Hepatocyte (in vitro differentiated cells): ENCODE results near the gene TELO2. TPM values are rescaled to one million over a fixed set of nuclear protein-coding genes. Genes with fewer than 3 reads are reported as not detected.
A peak's percentile ranks its signal among the peaks of the same experiment; 100 is the strongest.

Experiments used
- DNase-seq: peaks from one replicate; pipeline ENCODE4 v3.0.0-alpha.2; 2016; ENCODE audit warnings: low spot score
- H2AFZ ChIP-seq: fragments of 200-600 bp; sonication (generic); 2 replicates; pipeline ENCODE4 v1.6.0; 2016; ENCODE audit warnings: antibody characterized with exemption, mild to moderate bottlenecking
- H3K27ac ChIP-seq: fragments of 200-600 bp; sonication (generic); 2 replicates; pipeline ENCODE4 v1.5.1; 2016; ENCODE audit warnings: mild to moderate bottlenecking
- H3K27me3 ChIP-seq: fragments of 200-600 bp; sonication (generic); 2 replicates; pipeline ENCODE4 v1.6.1; 2016
- H3K36me3 ChIP-seq: fragments of 200-600 bp; sonication (generic); replicated peaks from 2 replicates; pipeline ENCODE4 v1.5.1; 2016; ENCODE audit warnings: low read depth; ENCODE audit not compliant: insufficient read depth
- H3K4me1 ChIP-seq: fragments of 200-600 bp; sonication (generic); 2 replicates; pipeline ENCODE4 v1.5.1; 2016; ENCODE audit warnings: mild to moderate bottlenecking, moderate library complexity; ENCODE audit not compliant: insufficient read depth
- H3K4me2 ChIP-seq: fragments of 200-600 bp; sonication (generic); 2 replicates; pipeline ENCODE4 v1.6.0; 2016
- H3K4me3 ChIP-seq: fragments of 200-600 bp; sonication (generic); 2 replicates; pipeline ENCODE4 v1.5.1; 2016; ENCODE audit warnings: mild to moderate bottlenecking
- H3K79me2 ChIP-seq: fragments of 200-600 bp; sonication (generic); 2 replicates; pipeline ENCODE4 v1.6.0; 2017; ENCODE audit warnings: mild to moderate bottlenecking
- H3K9me2 ChIP-seq: fragments of 200-600 bp; sonication (generic); replicated peaks from 2 replicates; pipeline ENCODE4 v1.6.0; 2017; ENCODE audit warnings: mild to moderate bottlenecking; ENCODE audit not compliant: insufficient read depth
- H3K9me3 ChIP-seq: fragments of 200-600 bp; sonication (generic); 2 replicates; pipeline ENCODE4 v1.5.1; 2016; ENCODE audit warnings: low read depth, mild to moderate bottlenecking
- H4K20me1 ChIP-seq: fragments of 200-600 bp; sonication (generic); 2 replicates; pipeline ENCODE4 v1.6.0; 2016; ENCODE audit warnings: mild to moderate bottlenecking; ENCODE audit not compliant: insufficient read depth, poor library complexity, severe bottlenecking
- EZH2 ChIP-seq: fragments of 200-600 bp; sonication (generic); IDR thresholded peaks from 2 replicates; pipeline ENCODE4 v1.6.1; 2016; ENCODE audit warnings: antibody characterized with exemption, mild to moderate bottlenecking, borderline replicate concordance
- EZH2phosphoT487 ChIP-seq: fragments of 200-600 bp; sonication (generic); IDR thresholded peaks from one replicate; pipeline ENCODE4 v1.6.1; 2018; ENCODE audit warnings: antibody characterized with exemption, mild to moderate bottlenecking, low read depth, moderate library complexity; ENCODE audit not compliant: unreplicated experiment, severe bottlenecking
- WGBS: methylation state at CpG from one replicate; pipeline ENCODE4 v1.1.6; 2016; ENCODE audit warnings: low lambda C conversion rate; ENCODE audit errors: missing lambda C conversion rate; 5-methylcytosine and 5-hydroxymethylcytosine counted together
- polyA plus RNA-seq: library from polyadenylated mRNA; unstranded; fragments of >200 nt; fragmentation: Nextera tagmentation; extraction: Ambion mirVana; gene quantifications from 2 replicates; pipeline ENCODE4 v1.2.1, GENCODE V29; 2016
- total RNA-seq: library from RNA; depleted of rRNA; stranded (reverse); fragments of >200 nt; gene quantifications from 2 replicates; pipeline ENCODE4 v1.2.3, GENCODE V29; 2014
- TF ChIP-seq, protein P1 (sequence below): fragments of 200-600 bp; sonication (generic); IDR thresholded peaks from 2 replicates; pipeline ENCODE4 v1.5.1; 2016; ENCODE audit warnings: antibody characterized with exemption, mild to moderate bottlenecking; ENCODE audit not compliant: poor library complexity

The TELO2 gene
- total and polyA plus RNA-seq, 2 experiments from 2014 or later: 22.8 to 50.9 TPM

DNA sequence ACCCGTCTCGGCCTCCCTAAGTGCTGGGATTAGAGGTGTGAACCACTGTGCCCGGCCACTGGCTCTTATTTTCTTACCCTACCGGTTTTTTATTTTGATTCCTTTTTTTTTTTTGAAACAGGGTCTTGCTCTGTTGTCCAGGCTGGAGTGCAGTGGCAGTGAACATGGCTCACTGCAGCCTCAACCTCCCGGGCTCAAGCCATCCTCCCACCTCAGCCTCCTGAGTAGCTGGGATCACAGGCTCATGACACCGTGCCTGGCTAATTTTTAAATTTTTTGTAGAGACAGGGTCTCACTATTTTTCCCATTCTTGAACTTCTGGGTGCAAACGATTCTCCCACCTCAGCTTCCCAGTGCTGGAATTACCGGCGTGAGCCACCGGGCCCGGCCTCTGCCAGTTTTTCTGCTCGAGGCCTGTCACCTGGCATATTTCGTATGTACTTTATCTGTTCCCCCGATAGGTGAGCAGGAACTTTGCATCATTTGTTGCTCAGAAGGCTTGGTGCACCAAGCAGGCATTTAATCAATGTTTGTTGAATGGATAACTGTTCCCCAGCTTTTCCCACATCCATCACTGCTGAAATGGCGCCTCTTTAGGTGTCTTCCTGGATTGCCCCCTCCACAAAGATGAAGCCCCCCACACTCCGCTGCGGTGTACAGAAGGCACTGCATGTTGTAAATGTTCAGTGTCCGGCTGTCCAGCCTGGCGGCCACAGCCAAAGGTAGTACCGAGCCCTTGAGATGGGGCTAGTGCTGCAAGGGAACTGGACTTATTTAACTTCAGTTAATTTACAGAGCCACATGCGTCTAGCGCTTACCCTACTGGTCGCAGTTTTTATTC, 858 bp upstream of the TELO2 start:
- 89% methylated on average over 23 of the region's 23 CpGs for WGBS
- Histone ChIP-seq H2AFZ (peak overlapping the region; percentile 91), H3K27me3 (no peaks in the 10 kb centered on the region), H4K20me1 (no peaks in the 10 kb centered on the region), H3K9me2 (no peaks in the 10 kb centered on the region), H3K4me3 (peak overlapping the region; percentile 57), H3K27ac (peak overlapping the region; percentile 95), H3K9me3 (no peaks in the 10 kb centered on the region), H3K36me3 (no peaks in the 10 kb centered on the region), H3K4me2 (peak overlapping the region; percentile 88), H3K79me2 (peaks cover 17% of the 10 kb centered on the region), H3K4me1 (peaks cover 13% of the 10 kb centered on the region)
- DNase-seq: no peak
- TF ChIP-seq EZH2 (no peak), EZH2phosphoT487 (no peak)
- TF ChIP-seq, protein P1, sequence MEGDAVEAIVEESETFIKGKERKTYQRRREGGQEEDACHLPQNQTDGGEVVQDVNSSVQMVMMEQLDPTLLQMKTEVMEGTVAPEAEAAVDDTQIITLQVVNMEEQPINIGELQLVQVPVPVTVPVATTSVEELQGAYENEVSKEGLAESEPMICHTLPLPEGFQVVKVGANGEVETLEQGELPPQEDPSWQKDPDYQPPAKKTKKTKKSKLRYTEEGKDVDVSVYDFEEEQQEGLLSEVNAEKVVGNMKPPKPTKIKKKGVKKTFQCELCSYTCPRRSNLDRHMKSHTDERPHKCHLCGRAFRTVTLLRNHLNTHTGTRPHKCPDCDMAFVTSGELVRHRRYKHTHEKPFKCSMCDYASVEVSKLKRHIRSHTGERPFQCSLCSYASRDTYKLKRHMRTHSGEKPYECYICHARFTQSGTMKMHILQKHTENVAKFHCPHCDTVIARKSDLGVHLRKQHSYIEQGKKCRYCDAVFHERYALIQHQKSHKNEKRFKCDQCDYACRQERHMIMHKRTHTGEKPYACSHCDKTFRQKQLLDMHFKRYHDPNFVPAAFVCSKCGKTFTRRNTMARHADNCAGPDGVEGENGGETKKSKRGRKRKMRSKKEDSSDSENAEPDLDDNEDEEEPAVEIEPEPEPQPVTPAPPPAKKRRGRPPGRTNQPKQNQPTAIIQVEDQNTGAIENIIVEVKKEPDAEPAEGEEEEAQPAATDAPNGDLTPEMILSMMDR: no peak

DNA sequence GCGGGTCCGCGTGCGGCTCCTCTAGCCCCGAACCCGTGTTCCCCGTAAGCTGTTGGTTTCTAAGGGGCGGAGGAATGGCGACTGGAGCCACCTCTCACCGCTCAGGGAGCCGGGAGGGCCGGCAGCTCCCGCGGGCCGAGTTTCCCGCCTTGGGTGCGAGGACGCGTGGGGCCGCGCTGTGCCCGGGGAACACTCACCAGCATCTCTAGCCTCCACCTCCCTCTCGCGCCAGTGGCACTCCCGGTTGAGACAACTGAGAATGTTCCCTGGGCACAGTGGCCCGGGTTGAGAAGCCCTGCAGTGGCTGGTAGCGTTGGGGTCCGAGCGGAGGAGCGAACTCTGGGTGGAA, 560 bp downstream of the TELO2 start:
- peaks cover 13% of the 10 kb centered on the region for H3K4me1 ChIP-seq
- no peaks in the 10 kb centered on the region for H3K27me3 ChIP-seq
- no peak overlapping the region for H3K27ac ChIP-seq
- peak; percentile 35 for DNase-seq
- peak overlapping the region; percentile 65 for H3K4me3 ChIP-seq
- no peaks in the 10 kb centered on the region for H3K9me3 ChIP-seq
- H4K20me1 ChIP-seq: no peaks in the 10 kb centered on the region
- H2AFZ ChIP-seq: peak overlapping the region; percentile 84
- no peaks in the 10 kb centered on the region for H3K36me3 ChIP-seq
- peak overlapping the region; percentile 88 for H3K4me2 ChIP-seq
- TF ChIP-seq EZH2phosphoT487 (no peak), EZH2 (no peak)
- TF ChIP-seq, protein P1: no peak
- H3K9me2 ChIP-seq: no peaks in the 10 kb centered on the region
- WGBS: 2% methylated on average over 20 of the region's 30 CpGs
- H3K79me2 ChIP-seq: peaks cover 17% of the 10 kb centered on the region

DNA sequence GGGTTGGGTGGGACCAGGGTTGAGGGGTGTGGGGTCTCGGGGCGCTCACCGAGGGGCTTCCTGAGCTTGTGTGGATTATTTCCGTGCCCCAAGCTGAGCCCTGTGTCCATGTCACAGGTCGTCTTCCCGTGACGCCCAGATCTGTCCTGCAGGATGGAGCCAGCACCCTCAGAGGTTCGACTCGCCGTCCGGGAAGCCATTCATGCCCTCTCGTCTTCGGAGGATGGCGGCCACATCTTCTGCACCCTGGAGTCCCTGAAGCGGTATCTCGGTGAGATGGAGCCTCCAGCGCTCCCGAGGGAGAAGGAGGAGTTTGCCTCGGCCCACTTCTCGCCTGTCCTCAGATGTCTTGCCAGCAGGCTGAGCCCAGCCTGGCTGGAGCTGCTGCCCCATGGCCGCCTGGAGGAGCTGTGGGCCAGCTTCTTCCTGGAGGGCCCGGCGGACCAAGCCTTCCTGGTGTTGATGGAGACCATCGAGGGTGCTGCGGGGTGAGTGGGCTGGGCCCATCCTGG, 1.0 kb downstream of the TELO2 start:
- peaks cover 13% of the 10 kb centered on the region for H3K4me1 ChIP-seq
- no peak overlapping the region for H2AFZ ChIP-seq
- DNase-seq: peak; percentile 55
- no peaks in the 10 kb centered on the region for H3K27me3 ChIP-seq
- no peak overlapping the region for H3K27ac ChIP-seq
- peak overlapping the region; percentile 65 for H3K4me3 ChIP-seq
- H3K9me3 ChIP-seq: no peaks in the 10 kb centered on the region
- H3K9me2 ChIP-seq: no peaks in the 10 kb centered on the region
- no peaks in the 10 kb centered on the region for H4K20me1 ChIP-seq
- peak overlapping the region; percentile 88 for H3K4me2 ChIP-seq
- H3K36me3 ChIP-seq: no peaks in the 10 kb centered on the region
- peaks cover 17% of the 10 kb centered on the region for H3K79me2 ChIP-seq
- WGBS: 47% methylated on average over 20 of the region's 25 CpGs
- TF ChIP-seq, protein P1: peak; percentile 30
- TF ChIP-seq EZH2phosphoT487 (no peak), EZH2 (no peak)
